ENCODE results near the gene DNMBP.

GRCh38 chr10:99860466-99860865 is 149.3 kb downstream of the DNMBP start:
- TF ChIP-seq CTCF (IDR thresholded peaks at IDR 0.05; ENCODE audit: low read length) = no peak
- no peak for TF ChIP-seq EZH2 (optimal IDR thresholded peaks at IDR 0.05; ENCODE audit: low read depth, low read length)
- TF ChIP-seq EZH2phosphoT487 (IDR thresholded peaks at IDR 0.05; ENCODE audit: low read length) = no peak
